Measurements from ENCODE around the gene KCNN4. TPM values are rescaled to one million over a fixed set of nuclear protein-coding genes. Genes with fewer than 3 reads are reported as not detected.
"Not testable (repeated sequence)": the region's sequence is repeated elsewhere in the genome, so short reads cannot be mapped to it uniquely, and the experiment has no call there.

The KCNN4 gene
- total RNA-seq, 1 donor from 2014 or later: not detected

DNA sequence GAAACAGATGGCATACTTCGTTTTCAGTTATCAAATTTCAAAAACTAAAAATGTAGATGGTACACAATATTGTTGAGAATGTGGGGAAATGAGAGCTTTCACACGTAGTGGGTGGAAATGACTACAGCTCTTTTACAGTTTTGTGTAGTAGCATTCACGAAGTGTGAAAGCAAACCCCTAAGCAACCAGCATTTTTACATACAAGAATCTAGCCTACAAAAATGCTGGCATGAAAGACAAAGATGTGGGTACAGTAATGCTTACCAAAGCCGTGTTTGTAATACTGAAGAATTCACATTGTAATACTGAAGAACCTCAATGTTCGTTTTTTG lies 40.1 kb upstream of the KCNN4 start:
- no peak overlapping the region for H3K4me2 ChIP-seq

GRCh38 chr19:43820098-43820883 lies 39.5 kb upstream of the KCNN4 start:
- H3K79me2 ChIP-seq (ENCODE audit: low read depth): no peaks in the 10 kb centered on the region
- DNase-seq (ENCODE audit: low spot score): no peak
- no peak overlapping the region for H3K27ac ChIP-seq
- peaks cover 19% of the 10 kb centered on the region for H3K9me3 Mint-ChIP-seq
- no peak overlapping the region for H3K27ac Mint-ChIP-seq
- H3F3A ChIP-seq (ENCODE audit: low read depth): no peaks in the 10 kb centered on the region
- no peaks in the 10 kb centered on the region for H3K36me3 ChIP-seq
- H3K9me3 ChIP-seq (ENCODE audit: low read depth): no peaks in the 10 kb centered on the region
- no peak overlapping the region for H3K4me2 ChIP-seq
- H3K4me3 ChIP-seq: no peak overlapping the region
- TF ChIP-seq CTCF (IDR thresholded peaks at IDR 0.05) (no peak), EZH2phosphoT487 (IDR thresholded peaks at IDR 0.05) (no peak), EZH2 (IDR thresholded peaks at IDR 0.05) (no peak)
- no peak overlapping the region for H3K4me3 Mint-ChIP-seq
- no peak overlapping the region for H3K9ac ChIP-seq
- H2AFZ ChIP-seq (replicated peaks): no peak overlapping the region
- no peaks in the 10 kb centered on the region for H3K36me3 Mint-ChIP-seq
- peaks cover 8% of the 10 kb centered on the region for H3K27me3 Mint-ChIP-seq (ENCODE audit: insufficient read depth, low read depth)
- no peaks in the 10 kb centered on the region for H3K4me1 ChIP-seq
- H4K20me1 ChIP-seq (ENCODE audit: low read depth): no peaks in the 10 kb centered on the region
- H3K4me1 Mint-ChIP-seq: no peaks in the 10 kb centered on the region
- H3K27me3 ChIP-seq: peaks cover 42% of the 10 kb centered on the region

More for the DNA sequence above, 40.1 kb upstream of the KCNN4 start:
- Histone ChIP-seq H4K20me1 (ENCODE audit: low read depth) (no peaks in the 10 kb centered on the region), H3K27ac (no peak overlapping the region), H3K4me1 (no peaks in the 10 kb centered on the region), H3K9ac (no peak overlapping the region), H3K79me2 (ENCODE audit: low read depth) (no peaks in the 10 kb centered on the region), H3K27me3 (peaks cover 47% of the 10 kb centered on the region), H2AFZ (replicated peaks) (no peak overlapping the region), H3K4me3 (no peak overlapping the region), H3F3A (ENCODE audit: low read depth) (no peaks in the 10 kb centered on the region), H3K36me3 (no peaks in the 10 kb centered on the region), H3K9me3 (ENCODE audit: low read depth) (no peaks in the 10 kb centered on the region)
- H3K4me3 Mint-ChIP-seq: no peak overlapping the region
- no peak overlapping the region for H3K27ac Mint-ChIP-seq
- no peaks in the 10 kb centered on the region for H3K36me3 Mint-ChIP-seq
- peaks cover 10% of the 10 kb centered on the region for H3K27me3 Mint-ChIP-seq (ENCODE audit: insufficient read depth, low read depth)
- TF ChIP-seq EZH2phosphoT487 (IDR thresholded peaks at IDR 0.05) (no peak), EZH2 (IDR thresholded peaks at IDR 0.05) (no peak), CTCF (IDR thresholded peaks at IDR 0.05) (no peak)
- no peaks in the 10 kb centered on the region for H3K4me1 Mint-ChIP-seq
- peaks cover 25% of the 10 kb centered on the region for H3K9me3 Mint-ChIP-seq
- DNase-seq (ENCODE audit: low spot score): no peak

DNA sequence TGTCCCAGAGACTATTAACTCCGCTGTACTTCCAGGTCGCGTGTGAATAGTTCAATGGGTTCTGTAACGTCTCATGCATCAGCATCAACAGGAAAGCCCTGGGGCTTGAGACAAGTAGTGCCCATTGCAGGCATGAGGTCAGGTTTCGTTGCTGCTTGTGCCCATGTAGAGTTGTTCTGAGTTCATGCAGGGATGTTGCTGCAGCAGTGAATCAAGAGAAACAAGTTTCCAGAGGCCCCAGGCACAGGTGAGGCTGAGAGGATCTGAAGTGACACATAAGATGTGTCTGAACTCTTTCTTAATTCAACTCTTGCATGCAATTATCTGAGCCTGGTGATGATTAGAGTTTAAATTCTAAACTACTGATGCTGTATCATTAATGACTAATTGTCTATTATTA lies 37.7 kb upstream of the KCNN4 start:
- no peak for TF ChIP-seq EZH2 (IDR thresholded peaks at IDR 0.05)
- no peak for TF ChIP-seq EZH2phosphoT487 (IDR thresholded peaks at IDR 0.05)
- TF ChIP-seq CTCF (IDR thresholded peaks at IDR 0.05): no peak
- no peak for DNase-seq (ENCODE audit: low spot score)
- Histone ChIP-seq H2AFZ (replicated peaks) (no peak overlapping the region), H3K4me3 (no peak overlapping the region), H3F3A (ENCODE audit: low read depth) (no peaks in the 10 kb centered on the region), H3K79me2 (ENCODE audit: low read depth) (no peaks in the 10 kb centered on the region), H3K9ac (no peak overlapping the region), H4K20me1 (ENCODE audit: low read depth) (no peaks in the 10 kb centered on the region), H3K4me1 (no peaks in the 10 kb centered on the region), H3K27ac (no peak overlapping the region), H3K4me2 (no peak overlapping the region), H3K9me3 (ENCODE audit: low read depth) (no peaks in the 10 kb centered on the region), H3K27me3 (peaks cover 25% of the 10 kb centered on the region), H3K36me3 (no peaks in the 10 kb centered on the region)
- H3K4me1 Mint-ChIP-seq: no peaks in the 10 kb centered on the region
- H3K9me3 Mint-ChIP-seq: peaks cover 8% of the 10 kb centered on the region
- no peaks in the 10 kb centered on the region for H3K36me3 Mint-ChIP-seq
- H3K27me3 Mint-ChIP-seq (ENCODE audit: insufficient read depth, low read depth): peaks cover 7% of the 10 kb centered on the region
- no peak overlapping the region for H3K27ac Mint-ChIP-seq
- H3K4me3 Mint-ChIP-seq: no peak overlapping the region

GRCh38 chr19:43817454-43817853 lies 36.7 kb upstream of the KCNN4 start:
- not testable (repeated sequence) for H3K27ac ChIP-seq; H3K27me3 Mint-ChIP-seq (ENCODE audit: insufficient read depth, low read depth); H3K4me3 Mint-ChIP-seq; H4K20me1 ChIP-seq (ENCODE audit: low read depth); H3K79me2 ChIP-seq (ENCODE audit: low read depth); H3K4me1 Mint-ChIP-seq; H3K36me3 Mint-ChIP-seq; H3K27ac Mint-ChIP-seq; H3K9ac ChIP-seq; H3F3A ChIP-seq (ENCODE audit: low read depth); H3K4me2 ChIP-seq; H3K9me3 ChIP-seq (ENCODE audit: low read depth); DNase-seq (ENCODE audit: low spot score); H3K4me3 ChIP-seq; H3K9me3 Mint-ChIP-seq; H3K4me1 ChIP-seq; H2AFZ ChIP-seq (replicated peaks); H3K36me3 ChIP-seq
- H3K27me3 ChIP-seq: peaks cover 17% of the 10 kb centered on the region

Data from neural progenitor cell (in vitro differentiated cells).